Mucosa of descending colon (tissue), 3 donors: ENCODE measurements around the gene OR14A16. TPM values are rescaled to one million over a fixed set of nuclear protein-coding genes. Genes with fewer than 3 reads are reported as not detected.

ENCODE experiments used
- ATAC-seq: fragments of 200-7000 bp; cut with Tn5 transposase; one replicate; pipeline ENCODE4 v1.9.1; 2020; ENCODE audit warnings: mild to moderate bottlenecking, moderate library complexity
- DNase-seq, 3 donors: peaks; one replicate each; pipeline ENCODE4 v3.0.0-alpha.2; 2020
- H3K36me3 ChIP-seq: fragments of 200-600 bp; one replicate; pipeline ENCODE4 v1.8.0; 2021; ENCODE audit warnings: low read depth, mild to moderate bottlenecking
- H3K4me1 ChIP-seq: fragments of 200-600 bp; one replicate; pipeline ENCODE4 v1.8.0; 2021; ENCODE audit warnings: low read depth, mild to moderate bottlenecking
- H3K4me3 ChIP-seq: fragments of 200-600 bp; one replicate; pipeline ENCODE4 v1.8.0; 2021; ENCODE audit warnings: mild to moderate bottlenecking
- H3K9me3 ChIP-seq: fragments of 200-600 bp; one replicate; pipeline ENCODE4 v1.8.0; 2021; ENCODE audit warnings: mild to moderate bottlenecking
- intact Hi-C, 2 donors: fragments of 100-400 bp; cut with DNase I in 1 of 2; cut with micrococcal nuclease in 1 of 2; formaldehyde crosslinking; loops; one replicate each; pipeline versions ENCODE4 v1.11.0 to v1.11.1; 2022; cut with DNase I, micrococcal nuclease
- total RNA-seq, 3 donors: library from RNA; stranded (reverse); fragmentation: NEBNext Ultra II Directional in 2 of 3; extraction: Animal tissue kit (Norgen Biotek cat#: 25700) in 2 of 3; gene quantifications; one replicate each; pipeline versions ENCODE4 v1.2.1 to v1.2.4, GENCODE V29; 2021 to 2023
- TF ChIP-seq, protein P1 (sequence below): fragments of 200-600 bp; IDR thresholded peaks from one replicate; pipeline ENCODE4 v1.8.0; 2022; ENCODE audit warnings: antibody characterized with exemption, mild to moderate bottlenecking
- donor health status: DM: no; HTN: no; CAD: no; lungs with moderate emphysema.
- donor health status: DM: no; HTN: no; CAD: no.
- donor health status: DM: no; HTN: yes; CAD: no.

Gene OR14A16
- total RNA-seq, 3 donors from 2014 or later, result not detected

DNA sequence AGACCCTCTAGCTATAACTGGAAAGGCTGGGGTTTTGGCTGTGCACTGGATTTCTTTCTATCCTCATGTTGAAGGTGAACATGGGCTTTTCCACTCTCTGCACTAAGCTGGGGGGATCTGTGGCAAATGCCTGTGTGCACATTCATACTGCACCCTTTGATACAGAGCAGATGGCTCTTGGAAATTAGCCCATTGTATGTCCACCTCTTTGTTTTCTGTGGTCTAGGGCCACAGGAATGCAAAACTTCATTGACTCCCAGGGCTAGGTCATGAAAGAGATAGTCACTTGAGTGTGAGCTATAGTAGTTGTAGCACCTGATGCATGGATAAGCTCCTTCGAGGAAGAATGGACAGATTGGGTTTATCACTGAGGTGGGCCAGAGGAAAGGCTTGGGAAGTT, 5.7 kb upstream of the OR14A16 start:
- H3K4me1 ChIP-seq, result no peaks in the 10 kb centered on the region
- TF ChIP-seq, protein P1, sequence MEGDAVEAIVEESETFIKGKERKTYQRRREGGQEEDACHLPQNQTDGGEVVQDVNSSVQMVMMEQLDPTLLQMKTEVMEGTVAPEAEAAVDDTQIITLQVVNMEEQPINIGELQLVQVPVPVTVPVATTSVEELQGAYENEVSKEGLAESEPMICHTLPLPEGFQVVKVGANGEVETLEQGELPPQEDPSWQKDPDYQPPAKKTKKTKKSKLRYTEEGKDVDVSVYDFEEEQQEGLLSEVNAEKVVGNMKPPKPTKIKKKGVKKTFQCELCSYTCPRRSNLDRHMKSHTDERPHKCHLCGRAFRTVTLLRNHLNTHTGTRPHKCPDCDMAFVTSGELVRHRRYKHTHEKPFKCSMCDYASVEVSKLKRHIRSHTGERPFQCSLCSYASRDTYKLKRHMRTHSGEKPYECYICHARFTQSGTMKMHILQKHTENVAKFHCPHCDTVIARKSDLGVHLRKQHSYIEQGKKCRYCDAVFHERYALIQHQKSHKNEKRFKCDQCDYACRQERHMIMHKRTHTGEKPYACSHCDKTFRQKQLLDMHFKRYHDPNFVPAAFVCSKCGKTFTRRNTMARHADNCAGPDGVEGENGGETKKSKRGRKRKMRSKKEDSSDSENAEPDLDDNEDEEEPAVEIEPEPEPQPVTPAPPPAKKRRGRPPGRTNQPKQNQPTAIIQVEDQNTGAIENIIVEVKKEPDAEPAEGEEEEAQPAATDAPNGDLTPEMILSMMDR, result no peak
- no peaks in the 10 kb centered on the region for H3K36me3 ChIP-seq
- H3K9me3 ChIP-seq, result no peaks in the 10 kb centered on the region
- ATAC-seq (no peak), DNase-seq (no peak)
- H3K4me3 ChIP-seq, result no peak overlapping the region
- intact Hi-C loops, result loop anchor here in 1 of 2 donors (10.0 kb wide), 1 partner anchor 75 kb away; no protein-coding TSS in a partner anchor

DNA sequence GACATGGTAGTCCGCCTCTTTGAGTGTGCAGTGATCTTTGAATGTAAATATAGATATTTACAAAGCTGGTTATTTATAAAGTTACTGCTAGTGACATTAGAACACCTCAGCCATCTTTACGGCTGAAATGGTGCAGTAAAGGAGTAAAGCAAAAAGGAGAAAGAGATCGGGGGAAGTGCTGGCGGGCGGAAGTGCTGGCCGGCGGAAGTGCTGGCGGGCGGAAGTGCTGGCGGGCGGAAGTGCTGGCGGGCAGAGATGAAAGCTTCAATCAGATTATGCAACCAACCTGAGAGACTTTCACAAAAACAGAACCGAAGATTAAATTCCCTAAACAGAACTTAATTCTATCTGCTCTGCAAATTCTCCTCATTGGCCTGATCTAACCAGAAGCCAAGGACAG, 1.4 kb upstream of the OR14A16 start:
- Histone ChIP-seq H3K4me1 (no peaks in the 10 kb centered on the region), H3K36me3 (no peaks in the 10 kb centered on the region), H3K9me3 (no peaks in the 10 kb centered on the region), H3K4me3 (no peak overlapping the region)
- DNase-seq, result no peak
- intact Hi-C loops, result no loop called here
- no peak for ATAC-seq
- TF ChIP-seq, protein P1, result no peak

DNA sequence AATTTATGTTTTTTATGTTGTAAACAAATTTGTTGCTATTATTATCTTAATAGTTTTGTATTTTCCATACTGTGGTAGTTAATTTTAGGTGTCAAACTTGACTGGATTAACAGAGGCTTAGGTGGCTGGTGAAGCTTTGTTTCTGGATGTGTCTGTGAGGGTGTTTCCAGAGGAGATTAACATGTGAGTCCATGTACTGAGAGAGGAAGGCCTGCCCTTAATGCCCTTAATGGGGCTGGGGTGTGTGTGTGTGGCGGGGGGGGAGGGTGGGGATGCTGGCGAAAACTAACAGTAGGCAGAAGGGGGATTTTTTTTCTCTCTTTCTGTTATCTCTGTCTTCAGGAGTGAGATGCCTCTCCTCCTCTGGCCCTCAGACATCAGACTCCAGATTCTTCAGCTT, 1.9 kb downstream of the OR14A16 start:
- Histone ChIP-seq H3K4me1 (no peaks in the 10 kb centered on the region), H3K36me3 (no peaks in the 10 kb centered on the region), H3K4me3 (no peak overlapping the region), H3K9me3 (no peaks in the 10 kb centered on the region)
- ATAC-seq (no peak), DNase-seq (no peak)
- intact Hi-C loops, result no loop called here
- TF ChIP-seq, protein P1, result no peak

DNA sequence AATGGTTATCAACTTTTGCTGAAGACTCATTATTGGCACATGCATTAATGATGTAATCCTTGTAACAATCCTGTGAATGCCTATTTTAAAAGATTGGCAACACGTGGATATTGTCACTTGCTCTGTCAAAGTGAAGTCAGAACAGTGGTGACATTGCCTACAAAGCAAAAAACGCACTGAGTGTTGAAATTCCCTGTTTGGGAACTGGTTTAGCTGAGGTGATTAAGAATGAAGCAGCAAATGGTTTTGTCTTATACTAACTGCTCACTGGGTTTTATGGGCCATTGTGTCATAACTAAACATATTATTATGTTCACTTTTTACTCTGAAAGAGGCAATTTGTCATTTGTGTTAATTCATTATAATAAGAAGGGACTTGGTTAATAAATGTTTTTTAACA, 11.3 kb downstream of the OR14A16 start:
- H3K36me3 ChIP-seq, result no peaks in the 10 kb centered on the region
- no peak for ATAC-seq
- TF ChIP-seq, protein P1, result no peak

DNA sequence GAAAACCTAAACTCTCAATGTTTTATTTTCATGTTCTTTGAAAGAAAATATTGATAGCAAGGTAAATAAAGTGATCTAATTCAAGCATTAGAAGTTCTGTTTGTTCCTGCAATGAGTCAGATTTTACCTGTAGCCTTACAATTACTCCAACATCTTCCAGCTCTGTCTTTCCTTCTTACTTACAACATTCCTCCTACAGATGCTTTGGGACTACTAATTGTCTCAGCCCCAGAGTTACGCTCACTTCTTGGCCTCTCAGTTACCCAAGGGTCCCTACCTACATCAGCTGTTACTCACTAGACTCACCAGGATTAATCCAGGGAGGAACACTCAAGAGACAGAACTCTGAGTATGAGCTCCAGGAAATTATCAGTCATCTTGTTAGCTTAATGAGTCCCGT, 26.4 kb downstream of the OR14A16 start:
- TF ChIP-seq, protein P1, result no peak
- intact Hi-C loops, result no loop called here
- ATAC-seq, result no peak
- peaks cover 19% of the 10 kb centered on the region for H3K9me3 ChIP-seq
- no peak for DNase-seq
- no peaks in the 10 kb centered on the region for H3K4me1 ChIP-seq
- no peak overlapping the region for H3K4me3 ChIP-seq
- H3K36me3 ChIP-seq, result no peaks in the 10 kb centered on the region

More for the DNA sequence above, 11.3 kb downstream of the OR14A16 start:
- Histone ChIP-seq H3K4me3 (no peak overlapping the region), H3K4me1 (no peaks in the 10 kb centered on the region), H3K9me3 (peaks cover 2% of the 10 kb centered on the region)
- DNase-seq, result no peak
- intact Hi-C loops, result no loop called here

DNA sequence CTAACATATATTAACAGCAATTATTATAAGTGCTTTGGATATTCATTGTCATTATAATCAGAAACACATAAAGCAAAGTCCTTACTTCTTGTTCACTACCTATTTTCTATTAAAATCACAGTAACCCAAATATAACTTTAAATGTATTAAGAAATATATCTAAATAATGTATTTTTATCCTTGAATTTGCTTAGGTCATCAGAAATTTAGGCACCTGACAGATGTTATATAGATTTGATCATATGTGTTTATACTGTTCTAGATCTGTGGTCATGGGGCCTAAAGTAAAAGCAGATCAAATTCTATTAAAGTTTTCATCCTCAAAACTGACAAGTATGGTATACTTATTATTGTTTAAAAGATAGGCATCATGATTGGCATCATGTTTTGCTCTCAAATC, 54.3 kb downstream of the OR14A16 start:
- ATAC-seq (no peak), DNase-seq (no peak)
- no peaks in the 10 kb centered on the region for H3K4me1 ChIP-seq
- H3K36me3 ChIP-seq, result no peaks in the 10 kb centered on the region
- no peak overlapping the region for H3K4me3 ChIP-seq
- intact Hi-C loops, result no loop called here
- TF ChIP-seq, protein P1, result no peak
- no peaks in the 10 kb centered on the region for H3K9me3 ChIP-seq
